AG04449 (cell line): Measurements from ENCODE around the gene KIAA2012.

Experiments
- CTCF ChIA-PET: fragments of 350-600 bp; formaldehyde crosslinking; extraction: SDS; loops from one replicate; lab custom pipeline; 2021; ENCODE audit warnings: antibody characterized with exemption; lab: Yijun Ruan, JAX
- POLR2A ChIA-PET: fragments of 400-600, 350-600 bp; formaldehyde crosslinking; extraction: SDS; loops from one replicate; lab custom pipeline; 2020; ENCODE audit warnings: antibody characterized with exemption, inconsistent platforms; lab: Yijun Ruan, JAX
- DNase-seq: peaks from one replicate; pipeline ENCODE4 v3.0.0-alpha.2; 2010; ENCODE audit warnings: low read depth, low spot score
- H3K4me3 ChIP-seq: 2 replicates; pipeline ENCODE4 v1.5.1; 2011; ENCODE audit warnings: low read depth, mild to moderate bottlenecking, control low read depth, low read length
- TF ChIP-seq, protein P1 (sequence below): IDR thresholded peaks from one replicate; pipeline ENCODE4 v1.5.1; 2011; ENCODE audit warnings: mild to moderate bottlenecking, moderate library complexity, low read length, control low read depth, inconsistent platforms; ENCODE audit not compliant: insufficient read depth; ENCODE audit errors: missing control alignments

KIAA2012 gene

DNA sequence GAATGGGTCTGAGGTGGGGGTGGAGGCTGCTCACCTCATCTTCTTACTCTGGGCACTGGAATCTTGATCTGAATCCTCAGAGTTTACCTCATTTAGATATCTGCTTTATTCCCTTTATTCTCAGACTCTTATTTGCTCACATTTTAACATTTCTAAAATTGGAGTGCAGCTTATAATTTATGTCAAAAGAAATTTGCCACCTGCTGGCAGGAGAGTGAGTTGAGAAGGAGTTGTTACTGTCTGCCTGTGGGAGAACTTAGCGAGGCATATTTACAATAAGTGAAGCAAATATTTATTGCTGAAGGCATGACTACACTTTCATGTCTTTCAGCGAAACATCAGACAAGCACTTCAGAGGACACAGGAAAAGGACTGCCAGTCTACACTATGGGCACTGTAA lies 16.4 kb upstream of the KIAA2012 start:
- ChIA-PET POLR2A (no interaction called here), CTCF (interaction anchor here (0.8 to 5.6 kb wide), 9 partner anchors 8 to 262 kb away, joined by 3 to 26 read pairs (median 4); no protein-coding TSS in a partner anchor)
- DNase-seq, result no peak
- TF ChIP-seq, protein P1, sequence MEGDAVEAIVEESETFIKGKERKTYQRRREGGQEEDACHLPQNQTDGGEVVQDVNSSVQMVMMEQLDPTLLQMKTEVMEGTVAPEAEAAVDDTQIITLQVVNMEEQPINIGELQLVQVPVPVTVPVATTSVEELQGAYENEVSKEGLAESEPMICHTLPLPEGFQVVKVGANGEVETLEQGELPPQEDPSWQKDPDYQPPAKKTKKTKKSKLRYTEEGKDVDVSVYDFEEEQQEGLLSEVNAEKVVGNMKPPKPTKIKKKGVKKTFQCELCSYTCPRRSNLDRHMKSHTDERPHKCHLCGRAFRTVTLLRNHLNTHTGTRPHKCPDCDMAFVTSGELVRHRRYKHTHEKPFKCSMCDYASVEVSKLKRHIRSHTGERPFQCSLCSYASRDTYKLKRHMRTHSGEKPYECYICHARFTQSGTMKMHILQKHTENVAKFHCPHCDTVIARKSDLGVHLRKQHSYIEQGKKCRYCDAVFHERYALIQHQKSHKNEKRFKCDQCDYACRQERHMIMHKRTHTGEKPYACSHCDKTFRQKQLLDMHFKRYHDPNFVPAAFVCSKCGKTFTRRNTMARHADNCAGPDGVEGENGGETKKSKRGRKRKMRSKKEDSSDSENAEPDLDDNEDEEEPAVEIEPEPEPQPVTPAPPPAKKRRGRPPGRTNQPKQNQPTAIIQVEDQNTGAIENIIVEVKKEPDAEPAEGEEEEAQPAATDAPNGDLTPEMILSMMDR, result no peak
- no peak overlapping the region for H3K4me3 ChIP-seq

DNA sequence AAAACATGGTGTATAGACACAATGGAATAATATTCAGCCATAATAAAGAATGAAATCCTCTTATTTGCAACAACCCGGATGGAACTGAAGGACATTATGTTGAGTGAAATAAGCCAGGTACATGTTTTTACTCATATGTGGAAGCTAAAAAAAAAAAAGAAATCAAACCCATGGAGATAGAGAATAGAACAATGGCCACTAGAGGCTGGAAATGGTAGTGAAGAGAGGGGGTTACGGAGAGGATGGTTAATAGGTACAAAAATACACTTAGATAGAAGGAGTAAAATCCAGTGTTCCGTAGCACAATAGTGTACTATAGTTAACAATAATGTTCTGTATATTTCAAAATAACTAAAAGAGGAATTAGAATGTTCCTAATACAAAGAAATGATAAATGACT lies 12.8 kb upstream of the KIAA2012 start:
- POLR2A ChIA-PET, result no interaction called here
- TF ChIP-seq, protein P1, result no peak
- no peak for DNase-seq
- no peak overlapping the region for H3K4me3 ChIP-seq
- CTCF ChIA-PET, result interaction anchor here (2.9 kb wide), 1 partner anchor 17 kb away, joined by 15 read pairs; no protein-coding TSS in a partner anchor

DNA sequence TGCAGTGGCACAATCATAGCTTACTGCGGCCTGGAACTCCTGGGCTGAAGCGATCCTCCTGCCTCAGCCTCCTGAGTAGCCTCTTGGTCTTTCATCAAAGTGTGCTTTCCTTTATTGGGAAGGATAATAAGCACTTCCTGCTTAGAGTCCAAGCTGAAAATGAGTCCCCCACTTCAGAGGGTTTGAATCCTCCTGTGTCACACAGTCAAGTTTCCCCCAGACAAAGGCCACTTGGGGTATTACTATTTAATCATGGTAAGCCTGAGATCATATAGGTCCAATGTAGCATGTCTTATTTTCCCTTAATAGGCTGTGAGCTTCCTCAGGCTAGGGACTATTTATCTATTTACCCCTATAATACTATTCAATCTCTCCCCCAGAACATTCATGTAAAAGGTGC lies 11.4 kb upstream of the KIAA2012 start:
- no peak for DNase-seq
- ChIA-PET POLR2A (interaction anchor here (0.7 kb wide), 1 partner anchor 20 kb away, joined by 3 read pairs; no protein-coding TSS in a partner anchor), CTCF (interaction anchor here (0.8 kb wide), 1 partner anchor 26 kb away, joined by 3 read pairs; no protein-coding TSS in a partner anchor)
- TF ChIP-seq, protein P1, result no peak
- H3K4me3 ChIP-seq, result no peak overlapping the region

DNA sequence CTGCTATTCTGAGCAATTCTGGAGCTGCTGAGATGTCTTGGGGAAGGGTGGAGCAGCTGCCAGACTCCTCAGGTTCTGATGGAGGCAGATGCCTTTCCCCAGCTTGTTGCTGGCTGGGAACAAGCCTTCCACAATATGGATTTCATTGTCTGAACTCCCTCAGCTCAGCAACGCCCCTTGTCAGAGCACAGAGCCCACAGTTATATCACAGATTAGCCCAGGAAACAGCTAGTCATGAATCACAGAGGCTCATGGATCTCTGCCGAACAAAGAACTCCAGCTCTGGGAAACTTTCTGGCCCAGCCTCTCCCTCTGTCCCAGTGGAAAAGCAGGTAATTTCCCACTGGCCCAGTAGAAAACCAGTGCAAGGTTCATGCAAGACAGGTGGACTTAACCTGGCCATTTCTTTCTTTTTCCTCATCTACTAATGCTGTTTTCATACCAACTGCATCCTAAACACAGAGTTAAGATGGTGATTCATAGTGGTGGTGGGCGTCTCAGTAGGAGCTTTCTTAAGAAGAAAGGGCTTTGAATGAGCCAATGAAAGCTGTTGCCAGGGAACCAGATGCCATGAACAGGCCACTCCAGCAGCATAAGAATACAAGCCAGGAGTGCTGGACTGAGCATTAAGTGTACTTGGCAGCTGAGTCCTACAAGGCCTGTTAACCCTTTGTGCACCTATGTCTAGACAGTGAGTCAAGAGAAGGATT lies 8.7 kb upstream of the KIAA2012 start:
- DNase-seq, result no peak
- ChIA-PET CTCF (interaction anchor here (0.8 to 2.4 kb wide), 14 partner anchors 8 to 297 kb away, joined by 3 to 12 read pairs (median 4); partner anchors contain the start of gene KIAA2012), POLR2A (interaction anchor here (0.6 to 1.5 kb wide), 3 partner anchors 23 to 460 kb away, joined by 3 to 6 read pairs (median 4); no protein-coding TSS in a partner anchor)
- H3K4me3 ChIP-seq, result no peak overlapping the region
- TF ChIP-seq, protein P1, result no peak

DNA sequence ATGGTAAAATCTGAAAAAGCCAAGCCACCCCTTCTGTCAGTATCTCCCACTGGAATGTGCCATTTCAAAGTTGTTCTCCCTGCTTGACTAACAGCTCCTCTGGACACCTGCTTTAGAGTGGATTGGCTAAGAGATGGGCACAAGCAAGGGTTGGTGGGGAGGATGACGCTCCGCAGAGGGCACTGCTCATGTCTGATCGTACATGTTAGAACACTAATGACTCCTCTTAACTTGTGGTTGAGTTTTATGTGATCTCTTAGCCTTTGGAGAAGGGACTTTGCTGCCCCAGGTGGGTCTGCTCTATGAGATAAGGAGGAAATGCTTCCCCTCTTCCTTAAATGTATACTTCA lies 8.2 kb upstream of the KIAA2012 start:
- no peak for DNase-seq
- TF ChIP-seq, protein P1, result no peak
- CTCF ChIA-PET, result interaction anchor here (0.8 to 2.4 kb wide), 12 partner anchors 8 to 298 kb away, joined by 3 to 12 read pairs (median 5); partner anchors contain the start of gene KIAA2012
- POLR2A ChIA-PET, result interaction anchor here (1.5 kb wide), 1 partner anchor 210 kb away, joined by 6 read pairs; no protein-coding TSS in a partner anchor
- H3K4me3 ChIP-seq, result no peak overlapping the region

DNA sequence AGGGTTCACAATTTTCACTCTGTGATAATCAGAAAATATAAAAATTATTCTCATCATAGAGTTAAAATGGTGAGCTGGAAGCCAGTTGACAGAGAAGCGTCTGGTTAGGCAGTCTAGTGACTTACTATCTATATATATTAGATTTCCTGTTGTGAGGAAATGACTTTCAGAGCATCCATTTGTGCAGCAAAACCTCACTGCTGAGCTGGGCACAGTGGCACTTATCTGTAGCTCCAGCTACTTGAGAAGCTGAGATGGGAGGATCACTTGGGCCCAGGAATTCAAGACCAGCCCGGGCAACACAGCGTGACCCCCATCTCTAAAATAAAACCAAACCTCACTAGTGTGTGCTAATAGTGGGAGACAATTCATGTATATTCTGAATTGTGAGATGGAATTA lies 7.2 kb upstream of the KIAA2012 start:
- ChIA-PET CTCF (interaction anchor here (0.5 to 3.2 kb wide), 4 partner anchors 9 to 395 kb away, joined by 3 to 13 read pairs (median 3); no protein-coding TSS in a partner anchor), POLR2A (no interaction called here)
- TF ChIP-seq, protein P1, result no peak
- no peak overlapping the region for H3K4me3 ChIP-seq
- DNase-seq, result no peak
